ENCODE results near the gene TMEM35A.
"Not testable (repeated sequence)": the region's sequence is repeated elsewhere in the genome, so short reads cannot be mapped to it uniquely, and the experiment has no call there.

Gene TMEM35A

GRCh38 chrX:101078716-101079598, at the start of gene TMEM35A:
TMEM35A (plus strand) TSS chrX:101078879; CDS start chrX:101079003, 124 bp downstream.
- no peak for DNase-seq (ENCODE audit: low read depth)
- TF ChIP-seq, protein P1, sequence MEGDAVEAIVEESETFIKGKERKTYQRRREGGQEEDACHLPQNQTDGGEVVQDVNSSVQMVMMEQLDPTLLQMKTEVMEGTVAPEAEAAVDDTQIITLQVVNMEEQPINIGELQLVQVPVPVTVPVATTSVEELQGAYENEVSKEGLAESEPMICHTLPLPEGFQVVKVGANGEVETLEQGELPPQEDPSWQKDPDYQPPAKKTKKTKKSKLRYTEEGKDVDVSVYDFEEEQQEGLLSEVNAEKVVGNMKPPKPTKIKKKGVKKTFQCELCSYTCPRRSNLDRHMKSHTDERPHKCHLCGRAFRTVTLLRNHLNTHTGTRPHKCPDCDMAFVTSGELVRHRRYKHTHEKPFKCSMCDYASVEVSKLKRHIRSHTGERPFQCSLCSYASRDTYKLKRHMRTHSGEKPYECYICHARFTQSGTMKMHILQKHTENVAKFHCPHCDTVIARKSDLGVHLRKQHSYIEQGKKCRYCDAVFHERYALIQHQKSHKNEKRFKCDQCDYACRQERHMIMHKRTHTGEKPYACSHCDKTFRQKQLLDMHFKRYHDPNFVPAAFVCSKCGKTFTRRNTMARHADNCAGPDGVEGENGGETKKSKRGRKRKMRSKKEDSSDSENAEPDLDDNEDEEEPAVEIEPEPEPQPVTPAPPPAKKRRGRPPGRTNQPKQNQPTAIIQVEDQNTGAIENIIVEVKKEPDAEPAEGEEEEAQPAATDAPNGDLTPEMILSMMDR (IDR thresholded peaks at IDR 0.05; ENCODE audit: insufficient read depth, low read depth, low read length, missing control alignments) = no peak

DNA sequence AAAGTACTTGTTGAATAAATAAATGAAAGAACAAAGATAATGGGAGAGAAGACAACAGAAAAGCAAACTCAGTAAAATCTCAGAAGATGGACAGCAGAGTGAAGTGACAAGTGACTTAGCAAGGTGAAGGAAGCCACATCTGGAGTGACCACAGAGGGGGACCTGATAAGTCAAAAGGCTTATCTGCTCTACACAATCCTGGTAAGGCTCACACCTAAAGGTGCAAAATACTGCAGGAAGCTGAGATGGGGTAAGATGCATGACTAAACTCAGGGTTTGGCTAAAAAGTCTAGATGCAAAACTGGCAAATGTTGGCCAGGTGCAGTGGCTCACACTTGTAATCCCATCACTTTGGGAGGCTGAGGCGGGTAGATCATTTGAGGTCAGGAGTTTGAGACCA, 49.0 kb upstream of the TMEM35A start:
- TF ChIP-seq, protein P1 (IDR thresholded peaks at IDR 0.05; ENCODE audit: insufficient read depth, low read depth, low read length, missing control alignments) = no peak
- no peak overlapping the region for H3K4me3 ChIP-seq (ENCODE audit: low read depth, low read length)
- no peak for DNase-seq (ENCODE audit: low read depth)

More at GRCh38 chrX:101078716-101079598, at the start of gene TMEM35A:
- H3K4me3 ChIP-seq (ENCODE audit: low read depth, low read length) = no peak within 1 kb of the TSS

DNA sequence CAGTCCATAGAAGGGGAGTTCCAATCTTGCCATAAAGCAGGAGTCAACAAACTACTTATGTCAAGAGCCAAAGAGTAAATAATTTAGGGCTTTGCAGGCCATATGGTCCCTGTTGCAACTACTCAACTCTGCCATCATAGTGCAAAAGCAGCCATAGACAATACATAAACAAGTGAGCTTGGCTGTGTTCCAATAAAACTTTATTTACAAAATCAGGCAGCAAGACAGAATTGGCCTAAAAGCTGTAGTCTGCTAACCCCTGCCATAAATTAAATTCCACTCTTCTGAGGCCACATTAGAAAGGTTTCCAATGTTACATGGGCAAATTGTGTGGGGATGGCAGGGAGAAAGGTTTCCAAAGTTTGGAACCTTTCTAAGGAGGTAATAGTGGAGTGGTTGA, 41.4 kb upstream of the TMEM35A start:
- no peak overlapping the region for H3K4me3 ChIP-seq (ENCODE audit: low read depth, low read length)
- TF ChIP-seq, protein P1 (IDR thresholded peaks at IDR 0.05; ENCODE audit: insufficient read depth, low read depth, low read length, missing control alignments) = no peak
- DNase-seq (ENCODE audit: low read depth) = no peak

DNA sequence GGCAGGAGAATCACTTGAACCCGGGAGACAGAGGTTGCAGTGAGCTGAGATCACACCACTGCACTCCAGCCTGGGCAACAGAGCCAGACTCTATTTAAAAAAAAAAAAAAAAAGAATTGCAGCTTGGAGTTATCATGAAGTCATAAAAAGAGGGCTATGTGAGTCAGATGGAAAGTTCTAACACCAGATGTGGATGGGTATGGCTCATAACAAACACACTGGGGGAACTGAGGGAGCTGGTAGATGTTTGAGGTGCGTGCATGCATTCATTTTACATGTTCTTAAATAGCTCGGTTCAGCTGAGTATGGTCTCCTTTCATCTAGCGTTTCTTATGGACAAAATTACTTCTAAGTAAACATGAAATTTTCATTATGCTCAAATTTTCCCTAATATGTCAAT, 38.5 kb upstream of the TMEM35A start:
- TF ChIP-seq, protein P1 (IDR thresholded peaks at IDR 0.05; ENCODE audit: insufficient read depth, low read depth, low read length, missing control alignments) = no peak
- H3K4me3 ChIP-seq (ENCODE audit: low read depth, low read length) = no peak overlapping the region
- peak; percentile 12 for DNase-seq (ENCODE audit: low read depth)

- DNase-seq (ENCODE audit: low read depth) = no peak
- H3K4me3 ChIP-seq (ENCODE audit: low read depth, low read length) = peak overlapping the region; percentile 84
- TF ChIP-seq, protein P1 (IDR thresholded peaks at IDR 0.05; ENCODE audit: insufficient read depth, low read depth, low read length, missing control alignments) = no peak
Observed at GRCh38 chrX:101051153-101051548, 27.5 kb upstream of the TMEM35A start.

DNA sequence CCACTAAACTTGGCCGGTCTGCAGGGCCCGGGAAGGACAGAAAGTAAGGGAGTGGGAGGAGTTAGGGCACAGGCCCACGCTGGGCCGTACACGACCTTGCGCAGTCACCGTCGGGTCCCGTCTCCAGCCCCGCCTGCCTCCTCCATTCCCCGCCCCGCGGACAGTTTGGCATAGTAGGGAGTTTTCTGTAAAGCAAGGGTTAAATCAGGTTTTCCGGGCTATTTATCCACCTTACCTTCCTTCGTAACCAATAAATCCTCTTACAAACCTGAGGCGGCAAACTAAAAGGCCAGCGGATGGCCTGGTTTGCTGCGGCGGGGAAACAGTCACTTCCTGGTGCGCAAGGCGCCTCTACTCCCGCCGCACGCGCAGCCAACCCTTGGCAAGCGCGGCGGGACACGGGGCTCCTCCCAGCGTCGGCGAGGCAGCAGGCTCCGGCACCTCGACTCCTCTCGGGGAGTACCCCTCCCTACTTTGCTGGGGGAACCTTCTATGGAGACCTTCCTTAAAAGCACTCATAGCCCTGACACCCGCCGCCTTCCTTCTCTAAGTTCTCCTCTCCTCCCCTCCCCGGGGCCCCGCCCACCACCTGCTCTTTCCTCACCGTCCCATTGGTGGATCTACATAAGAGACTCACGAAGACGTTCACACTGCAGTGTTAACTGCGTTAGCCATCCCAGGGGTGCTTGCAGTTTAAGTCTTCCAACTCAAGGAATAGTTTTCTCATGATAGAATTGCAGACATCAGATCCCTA, 27.0 kb upstream of the TMEM35A start, which contains the start of gene TRMT2B:
TSS of gene TRMT2B (minus strand) at position 563 of the 754 bp plus-strand sequence. CDS start 9,822 bp downstream, outside the sequence.
- peak; percentile 86 for DNase-seq (ENCODE audit: low read depth)
- TF ChIP-seq, protein P1 (IDR thresholded peaks at IDR 0.05; ENCODE audit: insufficient read depth, low read depth, low read length, missing control alignments) = no peak
- peak within 1 kb of the TSS; percentile 84 for H3K4me3 ChIP-seq (ENCODE audit: low read depth, low read length)

DNA sequence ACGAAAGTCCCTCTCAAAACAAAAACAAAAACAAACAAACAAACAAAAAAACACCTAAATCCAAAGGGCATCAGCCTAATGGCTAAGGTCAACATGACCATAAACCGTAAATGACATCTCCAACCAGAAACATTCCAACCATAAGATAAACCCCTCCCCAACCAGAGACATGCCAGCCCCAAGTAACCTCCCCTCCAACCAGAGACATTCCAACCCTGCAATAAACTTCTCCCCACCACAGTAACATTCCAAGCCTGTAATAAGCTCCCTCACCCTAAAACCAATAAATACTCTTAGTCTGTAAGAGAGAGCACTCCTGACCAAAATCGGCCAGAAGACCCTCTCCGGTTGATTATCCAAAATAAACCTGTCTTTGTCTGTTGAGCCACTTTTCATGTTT, 22.1 kb upstream of the TMEM35A start:
- not testable (repeated sequence) for H3K4me3 ChIP-seq (ENCODE audit: low read depth, low read length); DNase-seq (ENCODE audit: low read depth)
